GM10266 (cell line): ENCODE results near the gene C9orf152.

Experiments used
- DNase-seq: peaks from one replicate; pipeline ENCODE4 v3.0.0; 2012; ENCODE audit errors: extremely low spot score
- TF ChIP-seq, protein P1 (sequence below): IDR thresholded peaks from 2 replicates; pipeline ENCODE4 v1.5.1; 2012; ENCODE audit warnings: mild to moderate bottlenecking, low read depth; ENCODE audit not compliant: control insufficient read depth, insufficient read depth; ENCODE audit errors: missing control alignments

C9orf152 gene, protein sequence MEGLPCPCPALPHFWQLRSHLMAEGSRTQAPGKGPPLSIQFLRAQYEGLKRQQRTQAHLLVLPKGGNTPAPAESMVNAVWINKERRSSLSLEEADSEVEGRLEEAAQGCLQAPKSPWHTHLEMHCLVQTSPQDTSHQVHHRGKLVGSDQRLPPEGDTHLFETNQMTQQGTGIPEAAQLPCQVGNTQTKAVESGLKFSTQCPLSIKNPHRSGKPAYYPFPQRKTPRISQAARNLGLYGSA

DNA sequence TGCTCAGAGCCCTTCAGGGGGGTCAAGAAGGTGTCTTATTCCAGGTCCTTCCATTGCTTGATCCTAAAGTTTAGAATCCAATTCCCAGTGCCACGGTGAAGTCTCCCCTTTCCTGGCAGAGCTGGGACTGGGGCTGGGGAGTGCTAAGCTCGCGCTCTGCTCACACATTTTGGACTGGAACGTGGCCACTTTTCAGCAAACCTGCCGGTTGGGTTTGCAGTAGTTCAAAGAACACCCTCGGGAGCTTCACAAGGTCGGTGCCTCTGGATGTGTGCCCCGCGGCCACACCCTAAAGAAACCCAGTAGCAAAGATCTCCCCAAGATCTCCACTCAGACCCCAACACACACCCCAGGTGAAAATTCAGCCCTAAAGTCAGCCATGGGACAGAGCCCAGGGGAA lies at the start of gene C9orf152:
Gene C9orf152, minus strand, starts transcription at position 129 of the 400 bp plus-strand sequence. CDS start 580 bp downstream, outside the sequence.
- DNase-seq, result no peak
- TF ChIP-seq, protein P1, sequence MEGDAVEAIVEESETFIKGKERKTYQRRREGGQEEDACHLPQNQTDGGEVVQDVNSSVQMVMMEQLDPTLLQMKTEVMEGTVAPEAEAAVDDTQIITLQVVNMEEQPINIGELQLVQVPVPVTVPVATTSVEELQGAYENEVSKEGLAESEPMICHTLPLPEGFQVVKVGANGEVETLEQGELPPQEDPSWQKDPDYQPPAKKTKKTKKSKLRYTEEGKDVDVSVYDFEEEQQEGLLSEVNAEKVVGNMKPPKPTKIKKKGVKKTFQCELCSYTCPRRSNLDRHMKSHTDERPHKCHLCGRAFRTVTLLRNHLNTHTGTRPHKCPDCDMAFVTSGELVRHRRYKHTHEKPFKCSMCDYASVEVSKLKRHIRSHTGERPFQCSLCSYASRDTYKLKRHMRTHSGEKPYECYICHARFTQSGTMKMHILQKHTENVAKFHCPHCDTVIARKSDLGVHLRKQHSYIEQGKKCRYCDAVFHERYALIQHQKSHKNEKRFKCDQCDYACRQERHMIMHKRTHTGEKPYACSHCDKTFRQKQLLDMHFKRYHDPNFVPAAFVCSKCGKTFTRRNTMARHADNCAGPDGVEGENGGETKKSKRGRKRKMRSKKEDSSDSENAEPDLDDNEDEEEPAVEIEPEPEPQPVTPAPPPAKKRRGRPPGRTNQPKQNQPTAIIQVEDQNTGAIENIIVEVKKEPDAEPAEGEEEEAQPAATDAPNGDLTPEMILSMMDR, result no peak

DNA sequence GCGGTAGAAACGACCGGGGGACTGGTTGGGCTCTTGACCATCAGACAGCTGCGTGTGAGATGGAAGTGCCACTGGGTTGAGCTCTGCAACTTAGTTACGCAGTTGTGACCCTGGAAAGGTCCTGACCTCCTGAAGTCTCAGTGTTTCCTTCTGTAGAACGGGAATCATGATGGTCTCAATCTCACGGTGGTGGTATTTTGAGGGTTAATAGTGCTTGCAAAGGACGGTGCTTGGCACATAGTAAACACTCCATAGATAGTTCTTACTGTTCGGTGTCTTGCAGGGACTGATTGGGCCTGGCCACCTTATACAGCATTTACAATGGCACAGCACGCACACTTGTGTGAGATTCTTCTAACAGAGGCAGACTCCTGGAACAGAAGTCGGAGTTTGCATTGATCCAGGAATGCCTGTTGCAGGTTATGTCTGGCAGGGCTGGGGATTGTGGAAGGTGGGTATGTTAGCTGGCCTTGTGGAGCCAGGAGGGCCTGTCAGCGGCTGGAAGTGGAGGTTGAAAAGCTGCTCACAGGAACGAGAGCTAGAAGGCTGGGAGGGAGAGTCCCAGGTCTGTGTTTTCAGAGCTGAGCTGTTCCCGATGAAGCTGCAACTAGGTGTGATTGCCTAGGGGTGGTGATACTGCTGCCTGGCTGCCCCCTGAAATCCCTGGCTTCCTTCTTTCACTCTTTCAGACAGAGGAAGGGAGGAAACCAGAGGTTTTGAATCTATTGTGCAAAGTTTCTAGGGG lies 49.3 kb upstream of the C9orf152 start:
- peak; percentile 36 for DNase-seq
- TF ChIP-seq, protein P1, result no peak

- TF ChIP-seq, protein P1, result no peak
- DNase-seq, result peak; percentile 90
Measured at GRCh38 chr9:110256380-110257096, 48.6 kb upstream of the C9orf152 start, which contains the start of gene TXN. TSS of gene TXN (minus strand) at chr9:110256507. CDS start at chr9:110256435, 72 bp downstream.

- peak; percentile 36 for DNase-seq
- TF ChIP-seq, protein P1, result no peak
Measured at GRCh38 chr9:110255463-110256379, 47.8 kb upstream of the C9orf152 start.

DNA sequence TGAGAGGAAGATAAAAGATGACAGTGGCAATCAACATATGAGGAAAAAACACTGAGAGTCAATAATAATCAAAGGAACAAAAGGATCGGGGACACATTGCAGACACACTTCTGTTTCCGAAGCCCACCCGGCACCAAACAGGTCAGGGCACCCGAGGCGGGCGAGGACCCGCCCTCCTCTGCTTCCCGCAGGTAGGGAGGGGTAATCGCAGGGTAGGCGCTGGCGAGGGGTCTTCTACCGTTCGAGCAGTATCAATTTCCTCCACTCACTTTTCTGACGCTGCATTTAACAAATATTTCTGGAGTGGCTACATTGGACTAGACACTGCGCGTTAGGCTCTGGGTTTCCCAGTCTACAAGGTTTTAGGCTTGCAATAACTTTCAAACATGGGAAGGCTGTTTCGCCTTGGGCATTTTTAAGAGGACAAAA lies 47.1 kb upstream of the C9orf152 start:
- DNase-seq, result no peak
- TF ChIP-seq, protein P1, result no peak

DNA sequence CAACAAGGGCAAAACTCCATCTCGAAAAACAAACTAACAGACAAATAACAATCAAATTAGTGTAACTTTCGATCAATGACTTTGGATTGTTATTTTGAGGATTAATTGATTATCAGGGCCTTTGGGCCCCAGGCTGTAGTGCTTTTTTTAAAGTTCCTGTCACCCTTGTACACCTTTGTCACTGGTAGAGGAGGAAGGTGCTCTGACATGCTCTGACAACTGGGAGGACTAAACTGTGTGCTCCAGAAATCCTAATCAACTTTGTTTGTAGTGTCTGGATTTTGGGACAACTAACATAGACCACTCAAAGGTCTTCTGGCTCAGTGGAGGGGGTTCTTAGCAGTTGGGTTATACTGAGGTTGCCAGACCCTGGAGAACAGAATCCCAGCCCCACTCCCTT lies 46.5 kb upstream of the C9orf152 start:
- no peak for DNase-seq
- TF ChIP-seq, protein P1, result no peak
